Measurements from ENCODE around the gene ACER3. TPM values are rescaled to one million over a fixed set of nuclear protein-coding genes. Genes with fewer than 3 reads are reported as not detected.

The ACER3 gene
- total RNA-seq (ENCODE audit: low replicate concordance): 3.7 and 13.3 TPM in 2 replicates

DNA sequence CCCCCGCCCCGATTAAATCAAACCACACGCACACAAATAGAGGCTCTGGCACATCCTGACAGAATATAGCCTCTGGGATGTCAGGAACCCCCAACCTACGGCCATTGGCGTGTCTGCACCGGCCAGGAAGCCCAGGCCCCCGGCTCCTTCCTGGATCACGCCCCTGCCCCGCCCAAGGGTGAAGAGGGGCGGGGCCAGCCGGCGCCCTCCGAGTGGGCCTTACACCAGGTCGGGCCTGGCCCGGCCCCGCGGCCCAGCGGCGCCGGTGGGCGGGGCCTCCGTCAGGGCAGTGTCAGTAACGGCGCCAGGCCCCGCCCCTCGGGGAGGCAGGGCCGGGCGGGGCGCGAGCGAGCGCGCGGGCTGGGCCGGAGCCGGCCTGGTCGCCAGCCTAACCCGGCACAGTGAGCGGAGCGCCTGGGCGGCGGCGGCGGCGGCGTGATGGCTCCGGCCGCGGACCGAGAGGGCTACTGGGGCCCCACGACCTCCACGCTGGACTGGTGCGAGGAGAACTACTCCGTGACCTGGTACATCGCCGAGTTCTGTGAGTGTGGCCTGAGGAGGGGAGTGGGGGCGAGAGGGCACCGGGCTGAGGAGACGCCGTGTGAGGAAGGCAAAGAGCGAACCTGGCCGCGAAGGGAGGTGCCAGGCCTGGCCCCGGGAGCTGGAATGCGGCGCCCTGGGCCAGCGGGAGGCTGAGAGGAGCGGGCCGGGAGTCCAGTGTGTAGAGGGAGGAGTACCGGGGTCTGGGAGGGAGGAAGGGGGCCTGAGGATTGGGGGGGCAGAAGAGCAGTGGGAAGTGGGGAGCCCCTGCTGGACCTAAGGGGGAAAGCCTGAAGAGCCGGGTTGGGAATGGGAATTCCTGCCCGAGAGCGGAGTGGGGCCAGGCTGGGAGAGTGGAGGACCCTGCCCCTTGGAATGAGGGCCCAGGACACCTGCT lies at the start of gene ACER3:
TSS of gene ACER3 (plus strand) at position 380 of the 937 bp plus-strand sequence. CDS start at position 439, 59 bp downstream.

DNA sequence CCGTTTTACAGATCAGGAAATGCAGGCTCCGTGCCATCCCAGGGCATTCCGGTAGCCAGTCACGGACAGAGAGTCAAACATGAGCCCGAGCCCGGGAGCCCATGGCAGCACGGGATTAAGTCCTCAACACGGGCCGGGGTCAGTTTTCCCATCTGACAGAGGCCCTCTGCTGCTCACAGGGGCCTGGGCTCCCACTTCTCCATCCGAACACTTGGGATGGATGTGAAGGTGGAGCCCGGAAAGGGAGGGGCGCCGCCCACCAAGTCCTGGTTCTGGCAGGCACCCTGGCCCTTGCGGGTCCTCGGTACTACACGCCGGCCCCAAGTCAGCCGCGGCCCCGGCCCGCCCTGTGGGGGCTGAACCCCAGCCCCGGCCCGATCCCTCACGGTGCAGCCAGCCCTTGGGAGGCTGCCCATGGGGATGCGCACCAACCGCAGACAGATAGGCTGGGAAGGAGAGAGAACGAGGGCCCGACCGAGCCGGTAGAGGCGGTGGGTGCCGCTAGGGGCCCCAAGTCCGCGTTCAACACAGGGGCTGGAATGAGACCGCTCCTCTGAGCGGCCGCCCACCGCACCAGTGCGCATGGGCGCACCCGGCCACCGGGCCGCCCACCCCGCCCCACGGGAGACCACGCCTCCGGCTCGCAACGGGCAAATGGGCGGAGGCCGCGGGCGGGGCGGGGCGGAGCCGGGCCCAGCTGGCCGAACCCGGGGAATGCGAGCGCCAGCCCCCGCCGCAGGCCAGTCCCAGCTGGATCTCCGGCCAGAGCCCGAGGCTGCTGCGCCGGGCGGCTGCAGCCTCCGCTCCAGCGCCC lies 205.7 kb downstream of the ACER3 start, which contains the start of gene CAPN5:
TSS of gene CAPN5 (plus strand) at position 743 of the 814 bp plus-strand sequence. CDS start 17,916 bp downstream, outside the sequence.

Other genes with a start within 250 kb of the ACER3 start
- 29.1 and 65.6 TPM in 2 replicates for gene LRRC32, start 190.2 kb upstream of the ACER3 start, total RNA-seq (ENCODE audit: low replicate concordance)
- 6.2 and 9.9 TPM in 2 replicates for gene TSKU, start 77.6 kb upstream of the ACER3 start, total RNA-seq (ENCODE audit: low replicate concordance)
- not detected in 2 replicates for gene B3GNT6, start 173.5 kb downstream of the ACER3 start, total RNA-seq (ENCODE audit: low replicate concordance)
- gene CAPN5, start 206.1 kb downstream of the ACER3 start, total RNA-seq (ENCODE audit: low replicate concordance): 14.7 and 17.9 TPM in 2 replicates
- gene OMP, start 241.9 kb downstream of the ACER3 start, total RNA-seq (ENCODE audit: low replicate concordance): 0.38 TPM in 1 of 2 replicates, not detected in the other

Measured in smooth muscle cell of the coronary artery (primary cell).